Lower lobe of right lung (tissue), 2 donors: ENCODE results near the gene OR2AK2. TPM values are rescaled to one million over a fixed set of nuclear protein-coding genes. Genes with fewer than 3 reads are reported as not detected.

Source experiments
- ATAC-seq, 2 donors: fragments of 200-7000 bp; cut with Tn5 transposase; one replicate each; pipeline ENCODE4 v1.9.1; 2020 to 2022; ENCODE audit warnings: mild to moderate bottlenecking in 2 of 2, moderate library complexity in 2 of 2
- DNase-seq: peaks from one replicate; pipeline ENCODE4 v3.0.0-alpha.2; 2020
- H3K27ac ChIP-seq: fragments of 200-600 bp; one replicate; pipeline ENCODE4 v1.8.0; 2022
- H3K27me3 ChIP-seq: fragments of 200-600 bp; one replicate; pipeline ENCODE4 v1.8.0; 2022; ENCODE audit warnings: low read depth
- H3K36me3 ChIP-seq: fragments of 200-600 bp; one replicate; pipeline ENCODE4 v1.8.0; 2022; ENCODE audit warnings: mild to moderate bottlenecking
- H3K4me1 ChIP-seq: fragments of 200-600 bp; one replicate; pipeline ENCODE4 v1.8.0; 2022
- H3K4me3 ChIP-seq: fragments of 200-600 bp; one replicate; pipeline ENCODE4 v1.8.0; 2022; ENCODE audit warnings: mild to moderate bottlenecking
- H3K9me3 ChIP-seq: fragments of 200-600 bp; one replicate; pipeline ENCODE4 v1.8.0; 2022
- intact Hi-C: fragments of 100-400 bp; cut with DNase I; formaldehyde crosslinking; loops from one replicate; pipeline ENCODE4 v1.11.0; 2022
- total RNA-seq: library from RNA; stranded (reverse); fragmentation: NEBNext Ultra II Directional; extraction: Animal tissue kit (Norgen Biotek cat#: 25700); gene quantifications from one replicate; pipeline ENCODE4 v1.2.1, GENCODE V29; 2021
- TF ChIP-seq, protein P1 (sequence below): fragments of 200-600 bp; IDR thresholded peaks from one replicate; pipeline ENCODE4 v1.8.0; 2022; ENCODE audit warnings: antibody characterized with exemption, mild to moderate bottlenecking
- donor health status: DM: no; HTN: yes; CAD: no; lungs with severe emphysema.

Gene OR2AK2
- total RNA-seq, 1 donor from 2014 or later: not detected

DNA sequence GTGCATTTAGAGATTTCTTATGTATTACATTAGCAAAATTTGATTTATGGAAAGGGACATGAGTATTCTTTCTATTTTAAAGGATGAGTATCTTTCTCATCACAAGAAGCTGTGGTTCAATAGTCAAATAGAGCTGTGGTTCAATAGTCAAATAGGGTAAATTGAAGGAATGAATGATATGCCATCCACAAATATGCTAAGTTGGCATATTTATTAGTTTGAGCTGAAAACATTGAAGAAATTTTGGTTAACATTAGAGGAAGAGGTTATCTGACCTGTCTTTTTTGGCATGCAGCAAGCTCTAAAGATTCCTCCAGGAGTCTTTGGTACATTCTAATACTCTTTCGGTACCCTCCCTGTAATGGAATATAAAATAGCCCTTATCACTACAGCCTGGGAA lies 11.6 kb upstream of the OR2AK2 start:
- no peak for ATAC-seq
- intact Hi-C loops: no loop called here
- TF ChIP-seq, protein P1, sequence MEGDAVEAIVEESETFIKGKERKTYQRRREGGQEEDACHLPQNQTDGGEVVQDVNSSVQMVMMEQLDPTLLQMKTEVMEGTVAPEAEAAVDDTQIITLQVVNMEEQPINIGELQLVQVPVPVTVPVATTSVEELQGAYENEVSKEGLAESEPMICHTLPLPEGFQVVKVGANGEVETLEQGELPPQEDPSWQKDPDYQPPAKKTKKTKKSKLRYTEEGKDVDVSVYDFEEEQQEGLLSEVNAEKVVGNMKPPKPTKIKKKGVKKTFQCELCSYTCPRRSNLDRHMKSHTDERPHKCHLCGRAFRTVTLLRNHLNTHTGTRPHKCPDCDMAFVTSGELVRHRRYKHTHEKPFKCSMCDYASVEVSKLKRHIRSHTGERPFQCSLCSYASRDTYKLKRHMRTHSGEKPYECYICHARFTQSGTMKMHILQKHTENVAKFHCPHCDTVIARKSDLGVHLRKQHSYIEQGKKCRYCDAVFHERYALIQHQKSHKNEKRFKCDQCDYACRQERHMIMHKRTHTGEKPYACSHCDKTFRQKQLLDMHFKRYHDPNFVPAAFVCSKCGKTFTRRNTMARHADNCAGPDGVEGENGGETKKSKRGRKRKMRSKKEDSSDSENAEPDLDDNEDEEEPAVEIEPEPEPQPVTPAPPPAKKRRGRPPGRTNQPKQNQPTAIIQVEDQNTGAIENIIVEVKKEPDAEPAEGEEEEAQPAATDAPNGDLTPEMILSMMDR: no peak
- Histone ChIP-seq H3K36me3 (no peaks in the 10 kb centered on the region), H3K4me1 (no peaks in the 10 kb centered on the region), H3K4me3 (no peak overlapping the region), H3K27me3 (no peaks in the 10 kb centered on the region), H3K9me3 (no peaks in the 10 kb centered on the region), H3K27ac (no peak overlapping the region)
- no peak for DNase-seq

DNA sequence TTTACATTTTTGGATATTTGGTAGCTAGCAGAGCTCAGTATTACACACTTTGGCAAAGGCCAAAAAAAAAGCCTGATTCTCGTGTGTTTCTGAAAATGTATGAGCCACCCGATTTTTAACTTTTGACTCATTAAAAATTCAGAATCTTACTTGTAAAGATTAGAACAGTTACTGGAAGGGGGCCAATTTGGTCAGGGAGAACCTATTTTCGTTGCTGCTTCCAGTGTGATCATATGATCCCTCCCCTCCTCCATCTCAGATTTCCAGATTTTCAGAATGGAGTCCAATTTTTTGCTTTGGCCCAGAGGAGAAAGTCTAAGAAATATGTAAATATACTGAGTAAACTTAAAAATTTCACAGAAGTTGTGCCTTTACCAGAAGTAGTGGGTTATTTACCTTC lies 3.2 kb upstream of the OR2AK2 start:
- Histone ChIP-seq H3K27me3 (no peaks in the 10 kb centered on the region), H3K9me3 (no peaks in the 10 kb centered on the region), H3K4me1 (no peaks in the 10 kb centered on the region), H3K36me3 (no peaks in the 10 kb centered on the region), H3K27ac (no peak overlapping the region), H3K4me3 (no peak overlapping the region)
- TF ChIP-seq, protein P1: no peak
- DNase-seq: no peak
- ATAC-seq: no peak
- intact Hi-C loops: no loop called here

DNA sequence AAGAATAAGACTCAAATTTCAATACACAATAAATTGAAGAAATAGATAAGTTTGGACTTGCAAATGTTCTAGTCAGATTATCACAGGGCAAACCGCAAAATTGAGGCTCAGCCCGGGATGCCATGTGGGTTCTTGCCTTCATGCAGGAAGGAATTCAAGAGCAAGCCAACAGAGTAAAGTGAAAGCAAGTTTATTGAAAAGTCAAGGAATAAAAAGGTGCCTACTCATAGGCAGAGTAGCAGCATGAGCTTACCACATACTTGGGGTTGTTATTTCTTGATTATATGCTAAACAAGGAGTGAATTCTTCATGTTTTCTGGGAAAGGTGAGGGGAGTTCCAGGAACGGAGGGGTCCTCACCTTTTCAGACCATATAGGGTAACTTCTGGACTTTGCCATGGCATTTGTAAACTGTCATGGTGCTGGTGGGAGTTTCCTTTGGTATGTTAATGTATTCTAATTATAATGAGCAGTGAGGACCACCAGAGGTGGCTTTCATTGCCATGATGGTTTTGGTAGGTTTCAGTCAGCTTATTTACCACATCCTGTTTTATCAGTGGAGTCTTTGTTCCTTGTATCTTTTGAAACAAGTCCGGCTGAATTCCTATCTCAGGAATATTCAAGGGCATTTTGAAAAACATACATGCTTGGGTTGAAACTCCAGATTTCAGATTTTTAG lies 2.0 kb upstream of the OR2AK2 start:
- ATAC-seq: no peak
- Histone ChIP-seq H3K9me3 (no peaks in the 10 kb centered on the region), H3K36me3 (no peaks in the 10 kb centered on the region), H3K4me1 (no peaks in the 10 kb centered on the region), H3K4me3 (no peak overlapping the region), H3K27ac (no peak overlapping the region), H3K27me3 (no peaks in the 10 kb centered on the region)
- intact Hi-C loops: no loop called here
- DNase-seq: no peak
- TF ChIP-seq, protein P1: no peak

DNA sequence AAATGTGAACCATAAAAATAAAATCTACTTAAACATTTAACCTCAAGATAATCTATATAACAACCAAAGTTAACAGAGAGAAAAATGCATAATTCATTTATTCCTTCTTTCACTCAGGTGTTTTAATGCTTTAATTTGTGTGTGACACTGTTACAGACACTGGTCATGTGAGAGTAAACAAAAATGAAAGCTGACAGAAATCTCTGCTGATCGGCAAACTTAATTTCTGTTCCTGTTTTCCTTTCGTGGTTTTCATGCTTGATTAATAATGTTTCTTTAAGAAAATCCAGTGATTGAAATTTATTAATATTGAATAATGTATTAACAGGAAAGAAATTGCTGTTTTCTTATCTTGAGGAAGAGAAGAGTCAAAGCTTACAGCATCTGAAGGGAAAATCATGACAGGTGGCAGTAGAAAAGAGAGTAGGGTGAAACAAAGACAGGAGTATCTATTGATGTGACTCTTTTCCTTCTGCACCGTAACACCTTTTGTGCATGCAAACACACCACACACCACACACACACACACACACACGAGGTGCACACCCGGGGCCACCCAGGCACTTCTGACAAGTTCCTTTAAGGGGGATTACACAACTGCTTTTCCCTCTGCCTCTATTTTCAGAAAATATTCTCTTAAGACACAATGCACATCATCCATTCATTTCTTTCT lies 1.6 kb downstream of the OR2AK2 start:
- Histone ChIP-seq H3K9me3 (no peaks in the 10 kb centered on the region), H3K27ac (no peak overlapping the region), H3K36me3 (no peaks in the 10 kb centered on the region), H3K27me3 (no peaks in the 10 kb centered on the region), H3K4me3 (no peak overlapping the region), H3K4me1 (no peaks in the 10 kb centered on the region)
- intact Hi-C loops: no loop called here
- TF ChIP-seq, protein P1: no peak
- DNase-seq (no peak), ATAC-seq (no peak)

DNA sequence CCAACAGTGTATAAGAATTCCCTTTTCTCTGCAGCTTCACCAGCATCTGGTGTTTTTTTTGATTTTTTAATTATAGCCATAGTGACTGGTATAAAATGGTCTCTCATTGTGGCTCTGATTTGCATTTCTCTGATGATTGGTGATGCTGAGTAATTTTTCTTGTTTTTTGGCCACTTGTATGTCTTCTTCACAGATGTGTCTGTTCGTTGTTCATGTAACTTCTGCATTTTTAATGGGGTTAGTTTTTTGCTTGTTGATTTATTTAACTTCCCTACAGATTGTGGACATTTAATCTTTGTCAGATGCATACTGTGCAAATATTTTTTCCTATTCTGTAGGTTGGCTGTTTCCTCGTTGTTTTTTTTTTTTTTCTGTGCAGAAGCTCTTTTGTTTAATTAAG lies 28.0 kb downstream of the OR2AK2 start:
- no peaks in the 10 kb centered on the region for H3K9me3 ChIP-seq
- no peaks in the 10 kb centered on the region for H3K36me3 ChIP-seq
- intact Hi-C loops: no loop called here
- no peak overlapping the region for H3K4me3 ChIP-seq
- H3K4me1 ChIP-seq: no peaks in the 10 kb centered on the region
- no peak overlapping the region for H3K27ac ChIP-seq
- TF ChIP-seq, protein P1: no peak
- no peaks in the 10 kb centered on the region for H3K27me3 ChIP-seq
- ATAC-seq: no peak
- DNase-seq: no peak
